HG03432 (cell line): ENCODE data around the gene EML4.
"Not testable (repeated sequence)": the region's sequence is repeated elsewhere in the genome, so short reads cannot be mapped to it uniquely, and the experiment has no call there.

ENCODE experiments used
- ATAC-seq: cut with Tn5 transposase; IDR thresholded peaks from one replicate; pipeline ENCODE4 v1.9.1; 2021; ENCODE audit warnings: mild to moderate bottlenecking, moderate library complexity; ENCODE audit not compliant: unreplicated experiment

EML4 gene

GRCh38 chr2:42248846-42249245 is 79.7 kb downstream of the EML4 start:
- no peak for ATAC-seq

- ATAC-seq, result no peak
Observed at GRCh38 chr2:42249284-42249683, 80.1 kb downstream of the EML4 start.

GRCh38 chr2:42249887-42250286 is 80.7 kb downstream of the EML4 start:
- ATAC-seq, result no peak

DNA sequence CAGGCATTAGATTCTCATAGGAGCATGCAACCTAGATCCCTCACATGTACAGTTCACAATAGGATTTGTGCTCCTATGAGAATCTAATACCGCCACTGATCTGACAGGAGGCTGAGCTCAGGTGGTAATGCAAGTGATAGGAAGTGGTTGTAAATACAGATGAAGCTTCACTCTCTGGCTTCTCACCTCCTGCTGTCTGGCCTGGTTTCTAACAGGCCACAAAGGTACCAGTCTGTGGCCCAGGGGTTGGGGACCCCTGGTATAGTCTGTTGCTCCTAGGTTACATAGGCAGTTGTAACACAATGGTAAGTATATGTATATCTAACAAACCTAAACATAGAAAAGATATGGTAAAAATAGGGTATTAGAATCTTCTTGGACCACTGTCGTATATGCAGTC is 81.8 kb downstream of the EML4 start:
- no peak for ATAC-seq

DNA sequence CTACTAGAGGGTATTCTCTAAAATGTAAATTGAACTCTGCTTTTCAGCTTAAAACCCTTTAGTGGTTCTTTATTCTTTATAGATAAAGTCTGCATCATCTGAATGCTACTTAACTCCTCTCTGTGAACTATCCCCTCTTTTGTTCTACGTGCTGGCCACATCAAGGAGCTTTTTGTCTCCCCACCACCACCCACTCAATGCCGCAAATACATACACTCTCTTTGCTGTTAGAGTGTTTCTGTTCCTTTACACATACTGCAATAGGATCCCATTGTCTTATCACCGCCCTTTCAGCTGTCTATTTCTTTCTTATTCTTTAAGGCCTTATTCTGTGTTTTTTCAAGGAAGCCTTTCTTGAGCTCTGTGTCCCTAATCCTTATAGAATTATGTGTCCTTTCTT is 83.3 kb downstream of the EML4 start:
- ATAC-seq, result no peak

DNA sequence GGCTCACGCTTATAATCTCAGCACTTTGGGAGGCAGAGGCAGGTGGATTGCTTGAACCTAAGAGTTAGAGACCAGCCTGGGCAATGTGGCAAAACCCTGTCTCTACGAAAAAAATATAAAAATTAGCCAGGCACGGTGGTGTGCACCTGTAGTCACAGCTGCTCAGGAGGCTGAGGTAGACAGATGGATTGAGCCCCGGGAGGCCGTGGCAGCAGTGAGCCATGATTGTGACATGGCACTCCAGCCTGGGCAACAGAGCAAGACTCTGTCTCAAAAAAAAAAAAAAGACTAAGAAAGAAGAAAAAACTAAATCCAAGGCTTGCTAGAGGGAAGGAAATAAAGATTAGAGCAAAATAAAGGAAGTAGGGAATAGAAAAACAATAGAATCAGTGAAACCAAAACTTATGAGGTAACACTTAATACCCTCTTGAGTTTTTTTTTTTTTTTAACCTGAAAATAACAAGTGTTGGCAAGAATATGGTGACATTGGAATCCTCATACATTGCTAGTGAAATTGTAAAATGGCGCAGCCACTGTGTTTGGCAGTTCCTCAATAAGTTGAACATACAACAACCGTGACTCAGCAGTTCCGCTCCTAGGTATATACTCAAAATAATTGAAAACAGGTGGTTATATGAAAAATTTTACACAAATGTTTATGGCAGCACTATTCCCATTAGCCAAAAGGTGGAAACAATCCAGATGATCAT is 85.2 kb downstream of the EML4 start:
- ATAC-seq, result no peak

DNA sequence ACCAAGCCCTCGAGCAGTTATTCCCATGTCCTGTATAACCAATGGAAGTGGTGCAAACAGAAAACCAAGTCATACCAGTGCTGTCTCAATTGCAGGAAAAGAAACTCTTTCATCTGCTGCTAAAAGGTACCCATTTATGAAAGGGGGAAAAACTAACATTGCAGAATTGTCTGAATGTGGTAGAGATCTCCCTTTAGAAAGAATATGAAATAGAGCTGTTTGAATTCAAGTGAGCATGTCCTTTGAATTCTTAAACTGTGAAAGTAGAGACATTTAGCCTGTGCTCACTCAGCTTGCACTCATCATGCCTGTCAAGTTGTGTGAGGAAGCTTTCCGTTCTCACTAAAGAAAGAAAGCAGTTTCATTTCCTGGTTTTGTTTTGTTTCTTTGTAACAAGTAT is 87.4 kb downstream of the EML4 start:
- peak; percentile 81 for ATAC-seq

DNA sequence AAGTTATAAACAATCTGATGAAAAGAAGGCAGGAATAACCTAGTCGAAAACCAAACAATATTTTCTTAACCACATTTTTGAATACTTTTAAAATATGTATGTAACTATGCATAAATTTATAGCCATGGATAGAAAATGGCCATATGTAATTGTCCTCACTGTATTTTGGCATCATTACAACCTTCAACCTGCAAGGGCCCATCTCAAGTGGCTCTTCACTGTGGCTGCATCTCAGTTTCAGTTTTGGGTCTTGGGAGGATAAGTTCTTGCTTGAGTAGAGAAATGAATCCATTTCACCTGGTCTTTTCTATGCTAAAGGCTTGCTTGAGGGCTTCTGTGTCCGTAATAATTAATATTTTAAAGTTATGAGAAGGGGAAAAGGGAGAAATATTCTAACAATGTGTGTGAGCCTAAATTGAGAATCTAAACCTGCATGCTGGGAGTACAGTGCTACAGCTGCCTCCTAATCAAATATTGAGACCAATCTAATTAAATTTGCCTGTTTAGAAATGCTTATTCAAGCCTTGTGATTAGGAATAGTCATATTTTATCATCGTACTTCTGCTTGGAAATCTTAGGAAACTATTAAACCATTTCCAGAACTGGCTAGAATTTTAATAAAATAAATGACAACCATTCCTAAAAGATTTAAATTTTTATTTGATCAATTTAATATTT is 92.5 kb downstream of the EML4 start:
- no peak for ATAC-seq

- no peak for ATAC-seq
Observed at GRCh38 chr2:42266236-42266635, 97.1 kb downstream of the EML4 start.

- peak; percentile 49 for ATAC-seq
Observed at GRCh38 chr2:42267530-42267929, 98.4 kb downstream of the EML4 start.

DNA sequence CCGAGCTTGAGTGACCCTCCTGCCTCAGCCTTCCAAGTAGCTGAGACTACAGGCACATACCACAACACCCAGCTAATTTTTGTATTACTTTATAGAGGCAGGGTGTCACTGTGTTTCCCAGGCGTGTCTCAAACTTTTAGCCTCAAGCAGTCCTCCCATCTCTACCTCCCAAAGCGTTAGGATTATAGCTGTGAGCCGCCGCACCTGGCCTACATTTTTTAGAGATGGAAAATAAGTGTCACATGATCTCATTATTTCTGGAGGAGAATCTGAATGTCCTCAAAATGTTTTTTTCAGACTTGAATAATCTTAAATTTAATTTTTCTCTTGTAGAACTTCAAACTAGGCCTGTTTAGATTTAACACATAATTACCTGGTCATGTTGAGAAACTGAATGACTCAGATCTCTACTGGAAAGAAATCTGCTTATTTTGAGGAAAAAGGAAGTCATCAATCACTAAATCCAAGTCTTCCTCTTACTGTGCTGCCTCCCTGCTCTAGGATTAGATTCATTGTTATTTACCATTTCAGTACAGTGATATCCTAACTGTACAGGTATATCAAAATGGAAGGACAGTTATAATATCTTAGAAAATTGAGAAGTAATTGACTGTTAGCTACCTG is 99.5 kb downstream of the EML4 start:
- ATAC-seq, result no peak

- no peak for ATAC-seq
Observed at GRCh38 chr2:42270757-42271156, 101.6 kb downstream of the EML4 start.

GRCh38 chr2:42271246-42271645 is 102.1 kb downstream of the EML4 start:
- ATAC-seq, result not testable (repeated sequence)

- no peak for ATAC-seq
Observed at GRCh38 chr2:42274863-42275262, 105.7 kb downstream of the EML4 start.

DNA sequence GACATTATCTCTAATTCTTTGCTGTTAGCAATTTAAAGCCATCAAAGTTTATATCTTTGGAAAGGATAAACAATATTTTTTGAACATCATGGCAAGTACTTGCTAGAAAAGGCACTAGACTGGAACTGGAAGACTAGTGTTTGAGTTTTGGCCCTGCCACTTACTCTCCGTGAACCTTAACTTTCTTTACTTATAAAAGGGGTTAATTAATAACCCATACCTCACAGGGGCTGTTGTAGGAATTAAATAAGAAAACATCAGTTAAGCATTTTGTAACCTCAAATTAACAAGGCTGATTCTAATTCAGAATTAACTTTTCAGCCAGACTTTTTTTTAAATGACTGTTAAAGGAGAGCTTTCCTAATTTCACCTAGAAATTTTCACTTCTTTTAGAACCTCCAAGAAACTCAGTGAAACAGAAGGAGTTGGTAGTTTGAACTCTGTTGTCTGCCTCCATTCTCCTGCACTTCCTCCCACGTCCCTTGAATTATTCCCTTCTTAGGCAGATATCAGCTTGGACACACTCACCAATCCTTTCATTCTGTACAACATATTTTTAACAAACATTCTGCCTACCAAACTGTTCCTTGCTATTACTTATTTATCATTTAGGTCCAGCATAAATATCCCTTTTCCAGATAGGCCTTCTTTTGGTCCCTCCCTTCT is 112.4 kb downstream of the EML4 start:
- no peak for ATAC-seq

DNA sequence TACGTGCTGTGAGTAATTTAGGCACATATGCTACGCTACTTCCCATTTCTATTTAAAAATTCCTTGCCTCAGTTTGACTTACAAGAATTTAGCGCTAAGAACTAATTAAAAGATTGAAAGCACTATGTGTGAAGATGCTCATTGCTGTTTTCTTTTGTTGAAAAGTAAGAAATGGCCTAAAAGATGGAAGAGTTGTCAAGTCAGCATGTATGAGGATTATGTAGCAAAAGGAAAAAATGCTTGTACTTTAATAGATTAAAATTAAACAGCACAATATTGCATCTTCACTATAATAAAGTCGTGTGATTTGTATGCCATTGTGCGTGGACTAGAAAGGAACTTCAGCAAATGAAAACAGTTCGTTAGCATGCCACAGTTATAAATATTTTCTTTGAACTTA is 114.9 kb downstream of the EML4 start:
- no peak for ATAC-seq

GRCh38 chr2:42286268-42286946 is 117.3 kb downstream of the EML4 start:
- no peak for ATAC-seq

- no peak for ATAC-seq
Observed at GRCh38 chr2:42288811-42289210, 119.7 kb downstream of the EML4 start.

DNA sequence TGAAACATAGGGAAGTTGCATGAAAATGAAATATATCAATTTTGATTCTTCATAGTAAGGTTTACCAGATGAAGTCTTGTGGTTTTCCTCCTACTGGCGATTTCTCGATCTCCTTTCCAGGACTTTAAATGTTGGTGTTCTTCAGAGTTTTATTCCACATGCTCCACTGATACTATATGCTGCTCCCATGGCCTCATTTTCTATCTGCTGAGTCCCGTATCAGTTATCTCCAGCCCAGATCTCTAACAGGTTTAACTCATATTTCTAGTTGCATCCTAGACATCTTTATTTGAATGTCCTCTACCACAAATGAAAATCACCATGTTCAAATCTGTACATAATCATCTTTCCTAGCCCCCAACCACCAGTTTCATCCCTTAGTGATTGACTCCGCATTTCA is 120.1 kb downstream of the EML4 start:
- ATAC-seq, result no peak

- no peak for ATAC-seq
Observed at GRCh38 chr2:42290005-42290404, 120.9 kb downstream of the EML4 start.

GRCh38 chr2:42293019-42293418 is 123.9 kb downstream of the EML4 start:
- no peak for ATAC-seq
